GM12891 (cell line): ENCODE data around the gene ZMIZ2.
"Not testable (repeated sequence)": the region's sequence is repeated elsewhere in the genome, so short reads cannot be mapped to it uniquely, and the experiment has no call there.

ENCODE experiments used
- DNase-seq: peaks from one replicate; pipeline ENCODE4 v3.0.0; 2011; ENCODE audit warnings: low spot score; ENCODE audit not compliant: insufficient read length
- FAIRE-seq: peaks from 2 replicates; lab custom pipeline; 2011; peaks lifted over from hg19 to GRCh38; lab: Jason Lieb, UNC
- PAX5 ChIP-seq: IDR thresholded peaks from 2 replicates; pipeline ENCODE4 v1.6.1; 2011; ENCODE audit warnings: low read length, moderate library complexity, mild to moderate bottlenecking; ENCODE audit not compliant: insufficient read depth, severe bottlenecking
- POLR2A ChIP-seq: IDR thresholded peaks from 2 replicates; pipeline ENCODE4 v1.6.1; 2011; ENCODE audit warnings: low read depth, low read length, control low read depth
- POLR2AphosphoS5 ChIP-seq: IDR thresholded peaks from 2 replicates; pipeline ENCODE4 v1.6.1; 2011; ENCODE audit warnings: low read depth, low read length, control low read depth
- POU2F2 ChIP-seq: IDR thresholded peaks from 2 replicates; pipeline ENCODE4 v1.6.1; 2011; ENCODE audit warnings: low read depth, mild to moderate bottlenecking, control low read depth, low read length, moderate library complexity
- SPI1 ChIP-seq: IDR thresholded peaks from 2 replicates; pipeline ENCODE4 v1.6.1; 2011; ENCODE audit warnings: low read depth, low read length, control low read depth
- TAF1 ChIP-seq: IDR thresholded peaks from 2 replicates; pipeline ENCODE4 v1.6.1; 2011; ENCODE audit warnings: low read depth, low read length, control low read depth

Gene ZMIZ2

DNA sequence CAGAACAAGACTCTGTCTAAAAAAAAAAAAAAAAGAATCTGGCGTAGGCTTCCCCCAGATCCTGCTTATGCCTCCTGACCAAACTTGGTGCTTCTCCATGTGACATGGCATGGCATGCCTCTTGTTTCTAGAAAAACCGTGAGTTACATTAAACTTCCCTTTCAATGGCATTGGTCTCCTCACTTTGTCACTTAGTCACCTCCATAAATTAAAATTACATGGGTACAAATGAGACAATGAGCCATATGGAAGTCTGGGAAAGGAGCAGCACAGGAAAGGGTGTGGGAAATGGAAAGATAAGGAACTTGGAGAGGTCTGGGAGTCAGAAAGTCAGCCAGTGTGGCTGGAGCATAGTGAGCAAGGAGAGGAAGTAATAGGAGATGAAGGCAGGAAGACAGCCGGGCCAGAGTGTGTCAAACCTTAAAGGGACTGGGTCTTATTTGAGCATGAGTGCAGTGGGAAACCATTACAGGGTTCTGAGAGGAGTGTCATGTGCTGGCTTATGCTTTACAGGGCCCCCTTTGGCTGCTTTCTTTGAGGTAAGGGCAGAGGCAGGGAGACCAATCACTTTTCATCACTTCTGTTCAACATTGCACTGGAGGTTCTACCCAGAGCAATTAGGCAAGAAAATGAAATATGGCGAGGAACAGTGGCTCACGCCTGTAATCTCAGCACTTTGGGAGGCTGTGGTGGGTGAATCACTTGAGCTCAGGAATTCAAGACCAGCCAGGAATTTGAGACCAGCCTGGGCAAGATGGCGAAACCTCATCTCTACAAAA, 21.3 kb upstream of the ZMIZ2 start:
- DNase-seq (no peak), FAIRE-seq (peak; percentile 48)
- TF ChIP-seq SPI1: no peak
- TF ChIP-seq PAX5: no peak
- TF ChIP-seq POU2F2: no peak
- no peak for TF ChIP-seq TAF1
- no peak for TF ChIP-seq POLR2A
- TF ChIP-seq POLR2AphosphoS5: no peak

DNA sequence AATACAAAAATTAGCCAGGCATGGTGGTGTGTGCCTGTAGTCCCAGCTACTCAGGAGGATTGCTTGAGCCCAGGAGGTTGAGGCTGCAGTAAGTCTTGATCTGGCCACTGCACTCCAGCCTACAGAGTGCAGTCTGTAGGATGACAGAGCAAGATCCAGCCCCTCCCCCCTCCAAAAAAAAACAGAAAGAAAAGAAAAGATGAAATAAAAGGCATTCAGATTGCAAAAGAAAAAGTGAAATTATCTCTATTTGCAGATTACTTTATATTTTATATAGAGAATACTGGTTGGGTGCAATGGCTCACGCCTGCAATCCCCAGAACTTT, 20.7 kb upstream of the ZMIZ2 start:
- DNase-seq (no peak), FAIRE-seq (no peak)
- TF ChIP-seq POLR2A (no peak), POU2F2 (no peak), SPI1 (no peak)

DNA sequence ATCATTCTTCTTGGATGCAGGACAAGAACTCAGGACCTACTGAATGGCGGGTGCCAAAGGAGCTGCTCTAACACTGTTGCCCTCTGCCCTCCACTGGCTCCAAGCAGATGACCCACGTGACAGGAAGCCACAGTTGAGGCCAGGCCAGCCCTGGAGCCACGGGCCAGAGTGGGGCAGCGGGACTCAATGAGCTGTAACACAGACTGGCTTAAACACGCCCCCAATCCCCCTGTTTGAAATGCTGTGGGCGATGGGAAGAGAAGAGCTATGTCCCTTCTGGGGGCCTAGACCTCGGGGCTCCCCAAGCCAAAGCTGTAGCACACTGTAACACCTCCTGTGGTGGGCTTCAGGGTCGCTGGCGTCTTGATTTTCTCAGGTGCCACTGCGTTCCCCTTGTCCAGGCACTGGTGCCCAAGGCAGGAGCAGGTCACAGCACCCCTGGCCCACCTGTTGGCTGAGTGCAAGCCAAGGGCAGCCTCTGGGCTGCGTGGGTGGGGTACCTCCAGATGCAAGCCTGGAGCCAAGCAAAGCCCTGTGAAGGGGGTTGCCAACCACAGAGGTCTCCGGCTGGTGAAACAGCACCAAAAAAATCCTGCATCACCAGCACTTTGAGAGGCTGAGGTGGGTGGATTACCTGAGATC, 18.6 kb upstream of the ZMIZ2 start:
- DNase-seq (no peak), FAIRE-seq (no peak)
- TF ChIP-seq TAF1 (no peak), POLR2A (no peak), PAX5 (no peak), POU2F2 (no peak), POLR2AphosphoS5 (no peak), SPI1 (no peak)

DNA sequence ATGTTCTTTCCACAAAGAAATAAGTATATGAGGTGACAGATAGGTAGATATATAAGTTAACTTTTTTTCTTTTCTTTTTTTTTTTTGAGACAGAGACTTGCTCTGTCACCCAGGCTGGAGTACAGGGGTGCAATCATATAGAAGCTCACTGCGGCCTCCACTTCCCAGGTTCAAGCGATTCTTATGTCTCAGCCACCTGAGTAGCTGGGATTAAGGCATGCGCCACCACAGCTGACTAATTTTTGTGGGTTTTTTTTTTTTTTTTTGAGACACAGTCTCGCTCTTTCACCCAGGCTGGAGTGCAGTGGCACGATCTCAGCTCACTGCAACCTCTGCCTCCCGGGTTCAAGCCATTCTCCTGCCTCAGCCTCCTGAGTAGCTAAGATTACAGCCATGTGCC, 15.7 kb upstream of the ZMIZ2 start:
- not testable (repeated sequence) for DNase-seq, FAIRE-seq

- TF ChIP-seq TAF1 (no peak), POLR2AphosphoS5 (no peak), POU2F2 (no peak), SPI1 (no peak), PAX5 (no peak), POLR2A (no peak)
- DNase-seq (no peak), FAIRE-seq (no peak)
Observed at GRCh38 chr7:44733708-44734481, 14.8 kb upstream of the ZMIZ2 start.

DNA sequence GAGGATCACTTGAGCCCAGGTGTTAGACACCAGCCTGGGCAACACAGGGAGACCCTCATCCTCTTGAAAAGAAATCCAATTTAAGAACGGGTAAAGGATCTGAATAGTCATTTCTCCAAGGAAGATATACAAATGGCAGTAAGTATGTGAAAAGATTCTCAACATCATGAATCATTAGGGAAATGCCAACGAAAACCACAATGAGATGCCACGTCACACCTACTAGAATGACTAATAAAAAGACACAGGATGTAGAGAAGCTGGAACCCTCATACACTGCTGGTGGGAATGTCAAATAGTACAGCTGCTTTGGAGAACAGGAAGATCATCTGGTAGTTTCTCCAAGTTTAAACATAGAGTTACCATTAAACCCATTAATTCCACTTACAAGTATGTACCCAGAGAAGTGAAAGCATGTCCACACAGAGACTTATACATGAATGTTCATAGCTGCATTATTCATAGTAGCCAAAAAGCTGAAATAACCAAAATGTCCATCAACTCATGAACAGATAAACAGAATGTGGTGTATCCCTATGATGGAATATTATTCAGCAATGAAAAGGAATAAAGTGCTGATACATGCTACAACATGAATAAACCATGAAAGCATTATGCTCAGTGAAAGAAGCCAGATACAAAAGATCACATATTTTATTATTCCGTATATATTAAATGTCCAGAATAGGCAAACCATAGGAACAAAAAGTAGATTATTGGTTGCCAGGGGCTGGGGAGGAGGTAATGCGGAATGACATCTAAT, 13.1 kb upstream of the ZMIZ2 start:
- TF ChIP-seq SPI1: no peak
- no peak for TF ChIP-seq POLR2AphosphoS5
- no peak for TF ChIP-seq POLR2A
- no peak for TF ChIP-seq POU2F2
- TF ChIP-seq PAX5: no peak
- no peak for TF ChIP-seq TAF1
- DNase-seq: no peak
- FAIRE-seq: peak; percentile 76

GRCh38 chr7:44736896-44737295, 11.8 kb upstream of the ZMIZ2 start:
- DNase-seq: no peak
- FAIRE-seq: no peak
- no peak for TF ChIP-seq POLR2A
- TF ChIP-seq POLR2AphosphoS5: no peak
- TF ChIP-seq POU2F2: no peak
- TF ChIP-seq SPI1: no peak
- TF ChIP-seq TAF1: no peak
- TF ChIP-seq PAX5: no peak

DNA sequence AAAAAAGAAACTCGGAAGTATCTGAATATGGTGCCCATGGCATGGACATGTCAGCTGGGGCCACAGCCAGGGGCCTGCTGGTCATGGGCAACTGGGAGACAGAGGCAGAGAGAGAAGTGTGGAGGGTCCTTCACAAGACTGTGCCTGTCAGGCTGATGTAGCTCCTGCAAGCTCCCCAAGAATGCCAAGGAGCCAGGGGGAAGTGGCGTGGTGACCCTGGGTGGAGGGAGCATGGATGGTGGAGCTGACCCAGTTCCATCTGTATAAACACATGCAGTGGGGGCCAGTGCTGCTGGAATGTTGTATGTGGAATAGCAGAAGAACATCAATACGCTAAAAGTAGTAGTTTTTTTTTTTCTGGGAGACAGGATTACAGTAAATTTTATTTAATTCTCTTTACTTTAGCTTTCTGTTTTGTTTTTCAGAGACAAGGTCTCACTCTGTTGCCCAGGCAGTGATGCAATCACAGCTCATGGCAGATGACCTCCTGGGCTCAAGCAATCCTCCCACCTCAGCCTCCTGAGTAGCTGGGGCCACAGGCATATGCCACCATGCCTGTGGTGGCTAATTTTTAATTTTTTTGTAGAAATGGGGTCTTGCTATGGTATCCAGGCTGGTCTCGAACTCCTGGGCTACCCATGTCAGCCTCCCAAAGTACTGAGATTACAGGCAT, 10.5 kb upstream of the ZMIZ2 start:
- FAIRE-seq: no peak
- DNase-seq: no peak
- TF ChIP-seq TAF1 (no peak), POU2F2 (no peak), SPI1 (no peak), PAX5 (no peak), POLR2AphosphoS5 (no peak), POLR2A (no peak)

GRCh38 chr7:44738876-44739665, 9.6 kb upstream of the ZMIZ2 start:
- no peak for TF ChIP-seq SPI1
- TF ChIP-seq TAF1: no peak
- TF ChIP-seq PAX5: no peak
- no peak for TF ChIP-seq POU2F2
- no peak for TF ChIP-seq POLR2AphosphoS5
- no peak for TF ChIP-seq POLR2A
- FAIRE-seq (no peak), DNase-seq (no peak)
